ENCODE measurements around the gene ZACN.

The ZACN gene

DNA sequence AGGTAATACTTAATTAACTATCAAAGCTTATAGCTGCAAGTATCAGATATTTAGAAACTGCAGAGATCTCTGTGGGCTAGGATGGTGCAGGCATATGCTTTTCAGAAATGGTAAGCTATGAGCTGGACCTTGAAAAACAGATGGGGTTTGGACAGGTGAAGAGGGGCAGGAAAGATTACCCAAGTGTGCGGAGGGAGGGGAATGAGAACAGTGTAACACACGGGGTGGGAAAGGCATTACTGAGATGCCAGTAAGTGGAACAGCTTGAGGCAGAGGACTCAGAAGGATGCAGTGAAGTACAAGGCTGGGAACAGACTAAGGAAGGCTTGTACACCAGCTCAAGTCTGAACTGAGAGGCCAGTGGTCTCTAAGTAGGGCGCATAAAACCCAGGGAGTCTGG, 29.7 kb upstream of the ZACN start:
- DNase-seq (ENCODE audit: low spot score) = no peak

DNA sequence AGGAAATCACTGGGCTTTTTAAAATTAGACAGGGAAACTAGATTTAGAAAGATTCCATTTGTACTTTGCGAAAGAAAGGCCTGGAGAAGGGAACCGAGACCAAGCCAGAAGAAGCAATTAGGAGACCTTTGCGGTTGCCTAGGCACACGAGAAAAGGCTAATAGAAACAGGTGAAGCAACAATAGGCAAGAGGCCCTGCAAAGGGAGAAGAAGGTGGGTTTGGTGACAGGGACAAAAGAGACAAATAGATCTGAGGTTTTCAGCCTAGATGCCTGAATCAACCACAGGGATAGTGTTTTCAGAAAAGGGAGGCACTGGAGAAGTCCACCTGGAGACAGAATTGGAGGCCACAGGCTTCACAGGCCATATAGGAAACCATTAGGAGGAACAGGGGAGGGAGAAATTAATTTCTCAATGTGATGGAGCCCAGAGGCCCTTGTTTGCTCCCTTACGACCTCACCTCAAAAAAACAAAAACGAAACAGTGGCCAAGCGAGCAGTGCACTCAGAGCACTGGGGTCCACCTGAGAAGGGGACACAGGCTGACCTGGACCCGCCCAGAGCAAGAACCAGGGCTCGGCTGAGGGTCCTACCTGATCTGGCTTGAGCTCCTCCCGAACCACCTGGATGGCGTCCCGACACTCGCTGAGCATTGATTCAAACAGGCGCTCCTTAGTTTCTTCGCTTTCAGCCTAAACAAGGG, 29.0 kb upstream of the ZACN start:
- DNase-seq (ENCODE audit: low spot score) = no peak
- TF ChIP-seq, protein P1, sequence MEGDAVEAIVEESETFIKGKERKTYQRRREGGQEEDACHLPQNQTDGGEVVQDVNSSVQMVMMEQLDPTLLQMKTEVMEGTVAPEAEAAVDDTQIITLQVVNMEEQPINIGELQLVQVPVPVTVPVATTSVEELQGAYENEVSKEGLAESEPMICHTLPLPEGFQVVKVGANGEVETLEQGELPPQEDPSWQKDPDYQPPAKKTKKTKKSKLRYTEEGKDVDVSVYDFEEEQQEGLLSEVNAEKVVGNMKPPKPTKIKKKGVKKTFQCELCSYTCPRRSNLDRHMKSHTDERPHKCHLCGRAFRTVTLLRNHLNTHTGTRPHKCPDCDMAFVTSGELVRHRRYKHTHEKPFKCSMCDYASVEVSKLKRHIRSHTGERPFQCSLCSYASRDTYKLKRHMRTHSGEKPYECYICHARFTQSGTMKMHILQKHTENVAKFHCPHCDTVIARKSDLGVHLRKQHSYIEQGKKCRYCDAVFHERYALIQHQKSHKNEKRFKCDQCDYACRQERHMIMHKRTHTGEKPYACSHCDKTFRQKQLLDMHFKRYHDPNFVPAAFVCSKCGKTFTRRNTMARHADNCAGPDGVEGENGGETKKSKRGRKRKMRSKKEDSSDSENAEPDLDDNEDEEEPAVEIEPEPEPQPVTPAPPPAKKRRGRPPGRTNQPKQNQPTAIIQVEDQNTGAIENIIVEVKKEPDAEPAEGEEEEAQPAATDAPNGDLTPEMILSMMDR (IDR thresholded peaks at IDR 0.05; ENCODE audit: extremely low read depth, missing control alignments) = no peak

More for the DNA sequence above, 29.7 kb upstream of the ZACN start:
- TF ChIP-seq, protein P1 (IDR thresholded peaks at IDR 0.05; ENCODE audit: extremely low read depth, missing control alignments) = no peak

DNA sequence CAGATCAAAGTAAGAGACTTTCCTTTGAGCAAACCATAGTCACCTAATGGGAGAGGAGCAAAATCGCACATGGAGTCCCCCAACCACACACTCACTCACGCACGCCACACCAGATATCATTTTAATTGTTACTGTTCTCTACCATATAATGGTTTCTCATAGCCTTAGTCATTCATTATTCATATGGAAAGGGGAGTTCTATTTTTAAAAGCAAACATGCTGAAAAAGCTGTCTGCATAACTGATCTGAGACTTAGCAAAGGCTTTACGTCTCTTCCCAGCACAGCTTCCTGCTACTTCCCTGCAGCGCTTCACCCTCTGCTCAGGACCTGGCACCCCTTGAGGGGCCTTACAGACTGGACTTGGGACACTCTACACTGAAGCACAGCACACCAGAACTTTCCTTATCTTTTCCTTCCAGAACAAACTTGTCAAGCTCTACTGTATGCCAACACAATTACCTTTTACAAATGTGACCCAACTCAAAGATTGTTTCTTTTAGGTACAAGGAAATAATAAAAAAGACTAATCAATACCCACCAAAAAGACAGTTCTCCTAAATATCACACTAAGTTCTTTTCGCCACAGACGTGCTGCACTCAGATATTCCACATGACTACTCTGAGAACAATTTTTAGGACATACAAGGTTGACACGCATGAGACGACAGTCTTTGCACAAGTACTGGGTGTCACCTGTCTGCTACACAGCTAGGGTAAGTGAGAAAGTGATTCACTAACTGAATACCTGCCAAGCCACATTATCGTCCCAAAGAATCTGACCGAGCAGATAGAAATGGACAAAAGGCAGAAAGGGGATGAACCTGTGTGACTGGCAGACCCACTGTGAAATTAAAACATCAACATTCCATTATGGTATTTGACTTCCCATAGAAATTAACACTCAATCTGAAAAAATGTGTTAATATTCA, 28.2 kb upstream of the ZACN start:
- TF ChIP-seq, protein P1 (IDR thresholded peaks at IDR 0.05; ENCODE audit: extremely low read depth, missing control alignments) = no peak
- DNase-seq (ENCODE audit: low spot score) = no peak

DNA sequence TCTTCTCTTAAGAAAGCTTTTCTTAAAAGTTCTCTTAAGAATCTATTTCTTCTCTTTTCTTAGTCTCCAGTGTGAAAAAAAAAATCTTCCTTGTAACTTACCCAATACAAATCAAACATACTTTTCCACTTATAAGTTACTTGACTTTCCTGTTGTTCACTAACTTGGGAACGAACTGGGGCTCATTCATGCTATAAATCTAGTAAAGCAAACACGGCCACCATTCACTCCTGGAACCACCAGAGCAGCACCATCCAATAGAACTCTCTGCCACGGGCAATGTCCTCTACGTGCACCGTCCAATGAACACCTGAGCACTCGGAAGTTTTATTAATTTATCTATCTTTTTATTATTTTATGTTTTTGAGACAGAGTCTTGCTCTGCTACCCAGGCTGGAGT, 27.4 kb upstream of the ZACN start:
- DNase-seq (ENCODE audit: low spot score) = no peak
- TF ChIP-seq, protein P1 (IDR thresholded peaks at IDR 0.05; ENCODE audit: extremely low read depth, missing control alignments) = no peak

DNA sequence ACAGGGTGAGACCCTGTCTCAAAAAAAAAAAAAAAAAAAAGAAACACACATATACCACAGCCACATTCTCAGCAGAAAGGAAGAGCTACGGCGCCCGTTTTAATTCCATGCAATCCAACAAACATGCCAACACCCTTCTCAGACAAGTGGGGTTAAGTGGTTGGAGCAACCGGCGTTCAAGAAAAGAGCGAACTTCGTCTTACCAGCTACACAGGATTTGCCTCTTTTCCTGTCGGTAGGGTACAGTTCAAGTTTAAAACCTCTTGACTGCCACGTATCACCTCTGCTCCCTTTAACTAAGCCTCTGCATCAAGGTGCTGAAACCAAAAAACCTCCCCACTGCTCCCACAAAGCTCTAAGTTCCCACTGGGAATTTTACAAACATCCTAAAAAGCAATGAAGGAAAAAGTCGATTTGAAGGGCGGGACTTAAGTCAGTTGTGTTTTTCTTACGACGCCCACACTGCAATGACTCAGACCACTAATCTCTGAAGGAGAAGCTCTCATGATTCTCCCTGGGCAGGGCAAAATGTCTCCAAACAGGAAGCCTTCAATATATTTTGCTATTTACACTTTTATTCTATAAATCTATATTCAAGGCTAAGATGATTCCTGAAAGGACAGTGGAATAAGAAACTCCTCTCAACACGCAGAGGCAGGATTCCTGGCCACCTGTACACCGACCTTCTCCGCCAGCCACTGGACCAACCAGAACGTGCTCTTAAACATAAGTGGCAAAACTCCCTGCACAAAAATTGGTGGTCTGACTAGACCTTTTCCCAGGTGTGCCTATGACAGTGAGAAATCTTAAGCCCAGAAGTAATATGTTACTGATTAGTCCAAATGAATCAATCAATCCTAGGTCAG, 25.5 kb upstream of the ZACN start:
- TF ChIP-seq, protein P1 (IDR thresholded peaks at IDR 0.05; ENCODE audit: extremely low read depth, missing control alignments) = no peak
- no peak for DNase-seq (ENCODE audit: low spot score)

DNA sequence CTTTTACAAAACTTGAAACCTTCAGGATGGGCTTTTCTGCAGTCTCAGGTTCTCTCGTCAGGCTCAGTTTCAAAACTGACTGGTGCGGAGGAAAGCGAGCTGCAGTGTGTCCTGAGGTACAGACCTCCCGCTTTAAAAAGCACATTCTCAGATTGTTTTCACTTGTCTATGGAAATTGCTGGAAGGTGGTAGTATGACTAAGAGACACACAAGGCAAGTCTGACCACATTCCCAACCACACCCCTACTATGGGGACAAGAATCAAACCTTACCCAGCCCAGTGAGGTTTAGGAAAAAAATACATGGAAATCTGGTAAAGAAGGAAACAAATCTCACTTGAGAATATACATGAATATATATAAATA, 24.9 kb upstream of the ZACN start:
- TF ChIP-seq, protein P1 (IDR thresholded peaks at IDR 0.05; ENCODE audit: extremely low read depth, missing control alignments) = no peak
- DNase-seq (ENCODE audit: low spot score) = no peak
